ENCODE measurements around the gene DPH2. TPM values are rescaled to one million over a fixed set of nuclear protein-coding genes. Genes with fewer than 3 reads are reported as not detected.

The DPH2 gene
- total RNA-seq, 1 donor from 2014 or later, result 69.3 TPM

GRCh38 chr1:43994794-43995790 lies 25.3 kb downstream of the DPH2 start:
- H3K9me3 ChIP-seq, result no peaks in the 10 kb centered on the region
- no peaks in the 10 kb centered on the region for H3K36me3 ChIP-seq
- H3K27ac ChIP-seq, result no peak overlapping the region
- no peak overlapping the region for H3K4me3 ChIP-seq
- peaks cover 10 to 22% of the 10 kb centered on the region in 2 donors for H3K4me1 ChIP-seq
- intact Hi-C loops (cut with DNase I), result loop anchor here (5.0 to 10.0 kb wide), 2 partner anchors 48 to 1660 kb away; partner anchors contain the start of genes FOXJ3 and IPO13
- no peak for DNase-seq (ENCODE audit: low spot score in 2 of 2)
- TF ChIP-seq CTCF (IDR thresholded peaks at IDR 0.05), result no peak
- H3K27me3 ChIP-seq, result no peaks in the 10 kb centered on the region

- H3K27me3 ChIP-seq, result no peaks in the 10 kb centered on the region
- H3K9me3 ChIP-seq, result no peaks in the 10 kb centered on the region
- intact Hi-C loops (cut with DNase I), result loop anchor here (10.0 kb wide), 1 partner anchor 1661 kb away; the partner anchor contains the start of gene FOXJ3
- TF ChIP-seq CTCF (IDR thresholded peaks at IDR 0.05), result no peak
- H3K27ac ChIP-seq, result peak overlapping the region; percentile 36 to 37
- DNase-seq (ENCODE audit: low spot score in 2 of 2), result no peak
- H3K36me3 ChIP-seq, result no peaks in the 10 kb centered on the region
- H3K4me1 ChIP-seq, result peaks cover 4 to 14% of the 10 kb centered on the region in 2 donors
- no peak overlapping the region for H3K4me3 ChIP-seq
Measured at GRCh38 chr1:43995984-43996732, 26.3 kb downstream of the DPH2 start.

- Histone ChIP-seq H3K4me3 (no peak overlapping the region), H3K27me3 (no peaks in the 10 kb centered on the region), H3K4me1 (peaks cover 4 to 13% of the 10 kb centered on the region in 2 donors), H3K9me3 (no peaks in the 10 kb centered on the region), H3K27ac (peak overlapping the region; percentile 36 to 37), H3K36me3 (no peaks in the 10 kb centered on the region)
- intact Hi-C loops (cut with DNase I), result loop anchor here (10.0 kb wide), 1 partner anchor 1662 kb away; the partner anchor contains the start of gene FOXJ3
- TF ChIP-seq CTCF (IDR thresholded peaks at IDR 0.05), result no peak
- DNase-seq (ENCODE audit: low spot score in 2 of 2), result no peak
Measured at GRCh38 chr1:43996733-43997115, 26.9 kb downstream of the DPH2 start.

GRCh38 chr1:43997295-43997999 lies 27.6 kb downstream of the DPH2 start:
- no peaks in the 10 kb centered on the region for H3K9me3 ChIP-seq
- intact Hi-C loops (cut with DNase I), result loop anchor here (10.0 kb wide), 1 partner anchor 1663 kb away; the partner anchor contains the start of gene FOXJ3

More at GRCh38 chr1:43997295-43997999, 27.6 kb downstream of the DPH2 start:
- Histone ChIP-seq H3K27me3 (no peaks in the 10 kb centered on the region), H3K36me3 (no peaks in the 10 kb centered on the region), H3K4me3 (no peak overlapping the region), H3K27ac (no peak overlapping the region), H3K4me1 (peaks cover 4 to 10% of the 10 kb centered on the region in 2 donors)
- no peak for DNase-seq (ENCODE audit: low spot score in 2 of 2)
- TF ChIP-seq CTCF (IDR thresholded peaks at IDR 0.05), result no peak

Measured in ascending aorta (tissue), 2 donors.